ENCODE data around the gene WRAP73. TPM values are rescaled to one million over a fixed set of nuclear protein-coding genes. Genes with fewer than 3 reads are reported as not detected.

The WRAP73 gene
- total RNA-seq, 1 donor from 2014 or later, result 23.3 TPM

- no peak for DNase-seq (ENCODE audit: extremely low spot score in 2 of 2)
- TF ChIP-seq POLR2A (IDR thresholded peaks at IDR 0.05) (no peak), POLR2AphosphoS5 (IDR thresholded peaks at IDR 0.05; ENCODE audit: insufficient read depth in 1 of 2, low read depth in 1 of 2) (no peak), CTCF (IDR thresholded peaks at IDR 0.05) (no peak)
- Histone ChIP-seq H3K4me1 (peaks cover 10% of the 10 kb centered on the region), H3K4me3 (no peak overlapping the region), H3K27me3 (no peaks in the 10 kb centered on the region), H3K36me3 (no peaks in the 10 kb centered on the region), H3K27ac (no peak overlapping the region), H3K9me3 (no peaks in the 10 kb centered on the region)
- intact Hi-C loops (cut with DNase I), result no loop called here
Measured at GRCh38 chr1:3671371-3672180, 21.7 kb upstream of the WRAP73 start.

GRCh38 chr1:3670823-3671265, 20.9 kb upstream of the WRAP73 start:
- intact Hi-C loops (cut with DNase I), result no loop called here
- no peak for DNase-seq (ENCODE audit: extremely low spot score in 2 of 2)
- H3K27ac ChIP-seq, result no peak overlapping the region
- no peak overlapping the region for H3K4me3 ChIP-seq
- H3K9me3 ChIP-seq, result no peaks in the 10 kb centered on the region
- peaks cover 10% of the 10 kb centered on the region for H3K4me1 ChIP-seq
- H3K36me3 ChIP-seq, result no peaks in the 10 kb centered on the region
- H3K27me3 ChIP-seq, result no peaks in the 10 kb centered on the region
- TF ChIP-seq CTCF (IDR thresholded peaks at IDR 0.05) (no peak), POLR2AphosphoS5 (IDR thresholded peaks at IDR 0.05; ENCODE audit: insufficient read depth in 1 of 2, low read depth in 1 of 2) (no peak), POLR2A (IDR thresholded peaks at IDR 0.05) (no peak)

GRCh38 chr1:3669971-3670431, 20.1 kb upstream of the WRAP73 start:
- intact Hi-C loops (cut with DNase I), result no loop called here
- H3K9me3 ChIP-seq, result no peaks in the 10 kb centered on the region
- no peak for TF ChIP-seq POLR2AphosphoS5 (IDR thresholded peaks at IDR 0.05; ENCODE audit: insufficient read depth in 1 of 2, low read depth in 1 of 2)
- TF ChIP-seq POLR2A (IDR thresholded peaks at IDR 0.05), result no peak
- no peak for TF ChIP-seq CTCF (IDR thresholded peaks at IDR 0.05)
- no peaks in the 10 kb centered on the region for H3K27me3 ChIP-seq
- no peak for DNase-seq (ENCODE audit: extremely low spot score in 2 of 2)
- H3K27ac ChIP-seq, result no peak overlapping the region
- no peaks in the 10 kb centered on the region for H3K36me3 ChIP-seq
- peaks cover 10% of the 10 kb centered on the region for H3K4me1 ChIP-seq
- no peak overlapping the region for H3K4me3 ChIP-seq

- H3K4me3 ChIP-seq, result no peak overlapping the region
- no peak overlapping the region for H3K27ac ChIP-seq
- intact Hi-C loops (cut with DNase I), result no loop called here
- no peaks in the 10 kb centered on the region for H3K36me3 ChIP-seq
- no peak for DNase-seq (ENCODE audit: extremely low spot score in 2 of 2)
- no peaks in the 10 kb centered on the region for H3K9me3 ChIP-seq
- H3K27me3 ChIP-seq, result no peaks in the 10 kb centered on the region
- TF ChIP-seq POLR2AphosphoS5 (IDR thresholded peaks at IDR 0.05; ENCODE audit: insufficient read depth in 1 of 2, low read depth in 1 of 2), result no peak
- TF ChIP-seq CTCF (IDR thresholded peaks at IDR 0.05), result no peak
- no peak for TF ChIP-seq POLR2A (IDR thresholded peaks at IDR 0.05)
- peaks cover 10% of the 10 kb centered on the region for H3K4me1 ChIP-seq
Measured at GRCh38 chr1:3669421-3669821, 19.5 kb upstream of the WRAP73 start.
